Breast epithelium (tissue), 4 donors: ENCODE measurements around the gene MKNK1. TPM values are rescaled to one million over a fixed set of nuclear protein-coding genes. Genes with fewer than 3 reads are reported as not detected.

ENCODE experiments used
- DNase-seq, 2 donors: peaks; one replicate each; pipeline ENCODE4 v3.0.0-alpha.2; 2019; ENCODE audit warnings: low spot score in 2 of 2
- H3K27ac ChIP-seq, 2 donors: fragments of 200-600 bp; sonication (generic) in 1 of 2; one replicate each; pipeline ENCODE4 v1.5.1; 2016 to 2019; ENCODE audit warnings: mild to moderate bottlenecking in 1 of 2
- H3K27me3 ChIP-seq, 2 donors: fragments of 200-600 bp; sonication (generic) in 1 of 2; one replicate each; pipeline versions ENCODE4 v1.5.1 to v1.6.0; 2017 to 2019; ENCODE audit warnings: control low read depth in 1 of 2, mild to moderate bottlenecking in 1 of 2
- H3K36me3 ChIP-seq: fragments of 200-600 bp; one replicate; pipeline ENCODE4 v1.5.1; 2019
- H3K4me1 ChIP-seq, 2 donors: fragments of 200-600 bp; sonication (generic); one replicate each; pipeline ENCODE4 v1.5.1; 2016 to 2019; ENCODE audit warnings: control low read depth in 1 of 2
- H3K4me3 ChIP-seq, 3 donors: fragments of 200-600 bp; sonication (generic); 1 replicate in 2 of 3; 2 replicates in 1 of 3; pipeline ENCODE4 v1.5.1; 2016 to 2019; ENCODE audit warnings: mild to moderate bottlenecking in 3 of 3, moderate library complexity in 2 of 3
- H3K9me3 ChIP-seq, 2 donors: fragments of 200-600 bp; sonication (generic) in 1 of 2; one replicate each; pipeline ENCODE4 v1.5.1; 2016 to 2019; ENCODE audit warnings: control low read depth in 1 of 2
- CTCF ChIP-seq, 3 donors: fragments of 450-650 bp; IDR thresholded peaks; one replicate each; pipeline ENCODE4 v1.5.1; 2016 to 2017; ENCODE audit warnings: antibody characterized with exemption in 3 of 3, mild to moderate bottlenecking in 3 of 3, moderate library complexity in 3 of 3
- POLR2A ChIP-seq: fragments of 450-650 bp; IDR thresholded peaks from one replicate; pipeline ENCODE4 v1.6.1; 2016; ENCODE audit warnings: antibody characterized with exemption, mild to moderate bottlenecking, moderate library complexity
- POLR2AphosphoS5 ChIP-seq, 3 donors: sonication (generic); formaldehyde crosslinking; IDR thresholded peaks; one replicate each; pipeline ENCODE4 v1.6.1; 2017; ENCODE audit warnings: antibody characterized with exemption in 3 of 3
- intact Hi-C: fragments of 100-400 bp; cut with DNase I; formaldehyde crosslinking; loops from one replicate; pipeline ENCODE4 v1.15.1; 2023; ENCODE audit warnings: low total_unique reads
- total RNA-seq, 3 donors: library from RNA; depleted of rRNA; stranded (reverse); fragments of >200 nt; gene quantifications; one replicate each; pipeline ENCODE4 v1.1.0, GENCODE V29; 2016

Gene MKNK1
- total RNA-seq, 3 donors from 2014 or later = 34.7 to 51.5 (median 47.2) TPM

GRCh38 chr1:46517010-46517600 is 87.0 kb downstream of the MKNK1 start:
- Histone ChIP-seq H3K27ac (peak overlapping the region; percentile 53 to 68), H3K9me3 (no peaks in the 10 kb centered on the region), H3K4me3 (peak overlapping the region in 2 of 3 donors; percentile 20 to 27), H3K27me3 (no peaks in the 10 kb centered on the region), H3K4me1 (no peaks in the 10 kb centered on the region), H3K36me3 (no peaks in the 10 kb centered on the region)
- TF ChIP-seq POLR2A = no peak
- no peak for TF ChIP-seq POLR2AphosphoS5 (IDR thresholded peaks at IDR 0.05)
- no peak for TF ChIP-seq CTCF (IDR thresholded peaks at IDR 0.05)
- intact Hi-C loops = no loop called here
- DNase-seq = peak; percentile 83

DNA sequence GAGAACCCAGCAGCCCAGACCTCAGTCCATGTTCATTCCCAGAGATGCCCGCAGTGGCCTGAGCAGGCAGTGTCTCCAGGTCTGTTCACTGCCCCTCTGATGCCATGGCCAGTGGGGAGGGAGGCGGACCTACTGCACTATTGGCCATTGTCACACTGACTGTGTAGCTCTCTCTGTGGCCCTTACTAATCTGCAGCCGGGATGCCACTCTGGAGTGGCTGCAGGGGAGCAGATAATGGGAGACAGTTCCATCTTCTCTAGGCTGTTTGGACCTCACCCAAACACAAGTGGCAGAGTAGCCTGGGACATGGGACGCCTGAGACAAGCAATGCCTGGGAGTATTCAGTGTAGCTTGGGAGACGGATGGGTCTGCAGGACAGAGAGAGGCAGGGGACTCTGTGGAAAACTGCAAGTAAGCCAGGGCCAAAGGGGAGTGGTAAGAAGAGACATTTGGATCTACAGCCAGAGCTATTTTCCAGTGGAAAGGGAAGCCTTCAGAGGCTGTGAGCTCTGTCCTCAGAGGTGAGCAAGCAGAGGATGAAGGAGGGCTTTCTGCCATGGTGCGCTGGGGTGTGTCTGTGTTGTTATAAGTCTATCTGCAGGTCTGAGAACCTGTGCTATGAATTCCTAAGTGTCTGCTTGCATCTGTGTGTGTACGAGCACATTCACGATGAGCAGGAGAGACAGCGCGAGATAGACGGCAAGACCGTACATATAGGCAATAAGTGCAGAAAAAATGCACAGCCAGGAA is 87.7 kb downstream of the MKNK1 start:
- no peak for DNase-seq
- Histone ChIP-seq H3K27me3 (no peaks in the 10 kb centered on the region), H3K4me1 (no peaks in the 10 kb centered on the region), H3K27ac (no peak overlapping the region), H3K36me3 (no peaks in the 10 kb centered on the region), H3K9me3 (no peaks in the 10 kb centered on the region), H3K4me3 (peak overlapping the region in 1 of 3 donors; percentile 27)
- intact Hi-C loops = no loop called here
- TF ChIP-seq POLR2AphosphoS5 (IDR thresholded peaks at IDR 0.05) = no peak
- no peak for TF ChIP-seq CTCF (IDR thresholded peaks at IDR 0.05)
- no peak for TF ChIP-seq POLR2A

DNA sequence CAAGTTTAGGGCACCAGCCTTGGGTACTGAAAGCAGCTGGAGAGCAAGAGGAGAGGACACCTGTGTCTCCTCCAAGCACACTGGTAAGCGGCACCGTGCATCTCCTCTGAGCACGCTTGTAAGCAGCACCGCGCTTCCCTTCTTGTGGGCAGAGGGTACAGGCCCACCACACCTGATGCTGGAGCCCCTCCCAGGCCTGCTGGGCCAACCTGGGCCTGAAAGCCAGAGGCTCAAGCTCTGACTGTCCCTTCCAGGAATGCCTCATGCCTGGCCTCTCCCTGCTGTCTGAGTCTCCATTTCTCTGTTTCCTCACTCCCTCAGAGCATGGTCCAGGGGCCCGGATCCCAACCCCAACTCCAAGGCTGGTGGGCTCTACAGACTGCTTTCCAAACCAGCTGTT is 88.5 kb downstream of the MKNK1 start:
- Histone ChIP-seq H3K4me1 (no peaks in the 10 kb centered on the region), H3K27ac (no peak overlapping the region), H3K4me3 (no peak overlapping the region), H3K9me3 (no peaks in the 10 kb centered on the region), H3K27me3 (no peaks in the 10 kb centered on the region), H3K36me3 (no peaks in the 10 kb centered on the region)
- intact Hi-C loops = no loop called here
- TF ChIP-seq POLR2AphosphoS5 (IDR thresholded peaks at IDR 0.05) = no peak
- TF ChIP-seq POLR2A = no peak
- no peak for TF ChIP-seq CTCF (IDR thresholded peaks at IDR 0.05)
- no peak for DNase-seq

- no peak overlapping the region for H3K4me3 ChIP-seq
- H3K9me3 ChIP-seq = no peaks in the 10 kb centered on the region
- no peaks in the 10 kb centered on the region for H3K4me1 ChIP-seq
- no peaks in the 10 kb centered on the region for H3K27me3 ChIP-seq
- TF ChIP-seq CTCF (IDR thresholded peaks at IDR 0.05) = no peak
- TF ChIP-seq POLR2AphosphoS5 (IDR thresholded peaks at IDR 0.05) = no peak
- TF ChIP-seq POLR2A = no peak
- H3K36me3 ChIP-seq = no peaks in the 10 kb centered on the region
- intact Hi-C loops = loop anchor here (5.0 kb wide), 1 partner anchor 1511 kb away; no protein-coding TSS in a partner anchor
- no peak overlapping the region for H3K27ac ChIP-seq
- no peak for DNase-seq
These were observed 90.5 kb downstream of the MKNK1 start for GRCh38 chr1:46513536-46513935.

DNA sequence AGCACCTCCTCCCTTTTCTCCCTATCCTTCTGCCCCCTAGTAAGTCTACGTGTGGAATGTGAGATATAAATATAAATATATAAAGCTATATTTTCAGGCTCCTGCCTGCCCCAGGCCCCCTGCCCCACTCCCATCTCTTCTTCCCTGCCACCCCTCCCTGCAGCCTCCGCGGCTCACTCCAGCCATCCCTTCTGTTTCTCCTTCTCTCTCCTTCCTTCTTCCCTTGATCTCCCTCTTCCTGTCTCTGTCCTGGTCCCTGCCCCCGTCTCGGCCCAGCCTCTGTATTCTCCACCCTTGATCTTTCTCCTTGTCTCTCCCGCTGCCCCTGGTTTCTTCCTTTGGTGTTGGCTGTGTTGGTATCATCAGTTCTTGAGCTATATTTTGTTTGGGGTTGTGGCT is 91.3 kb downstream of the MKNK1 start:
- Histone ChIP-seq H3K36me3 (no peaks in the 10 kb centered on the region), H3K27me3 (no peaks in the 10 kb centered on the region), H3K4me1 (no peaks in the 10 kb centered on the region), H3K4me3 (no peak overlapping the region), H3K27ac (no peak overlapping the region), H3K9me3 (no peaks in the 10 kb centered on the region)
- intact Hi-C loops = loop anchor here (5.0 kb wide), 1 partner anchor 1510 kb away; no protein-coding TSS in a partner anchor
- no peak for TF ChIP-seq POLR2AphosphoS5 (IDR thresholded peaks at IDR 0.05)
- no peak for TF ChIP-seq CTCF (IDR thresholded peaks at IDR 0.05)
- TF ChIP-seq POLR2A = no peak
- no peak for DNase-seq
